GOT3 (cell line): ENCODE data around the gene PID1.

Experiments
- DNase-seq: peaks from one replicate; lab custom pipeline; 2025; ENCODE audit warnings: mixed read lengths; lab: John Stamatoyannopoulos, UW

PID1 gene

GRCh38 chr2:229261076-229261475 is 10.0 kb downstream of the PID1 start:
- DNase-seq: no peak

DNA sequence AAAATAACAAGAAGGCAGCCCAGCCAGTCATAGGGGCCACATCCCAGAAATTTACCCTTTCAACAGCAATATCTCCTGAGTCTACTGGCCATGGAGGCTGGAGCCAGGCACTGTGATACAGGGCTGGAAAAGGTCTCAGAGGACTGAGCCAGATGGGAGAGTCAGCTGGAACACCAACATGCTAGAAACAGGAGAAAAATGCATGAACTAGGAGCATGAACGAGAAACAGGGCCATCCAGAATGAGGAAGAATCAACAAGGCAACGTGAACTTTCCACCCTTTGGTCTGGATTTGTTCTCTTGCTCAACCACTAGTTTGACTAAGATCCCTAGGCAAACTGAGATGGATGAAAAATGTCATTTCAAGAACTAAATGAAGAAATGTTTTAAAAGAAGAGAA is 13.1 kb downstream of the PID1 start:
- no peak for DNase-seq

- no peak for DNase-seq
Observed at GRCh38 chr2:229256376-229256775, 14.7 kb downstream of the PID1 start.

- DNase-seq: no peak
Observed at GRCh38 chr2:229254206-229254605, 16.9 kb downstream of the PID1 start.

DNA sequence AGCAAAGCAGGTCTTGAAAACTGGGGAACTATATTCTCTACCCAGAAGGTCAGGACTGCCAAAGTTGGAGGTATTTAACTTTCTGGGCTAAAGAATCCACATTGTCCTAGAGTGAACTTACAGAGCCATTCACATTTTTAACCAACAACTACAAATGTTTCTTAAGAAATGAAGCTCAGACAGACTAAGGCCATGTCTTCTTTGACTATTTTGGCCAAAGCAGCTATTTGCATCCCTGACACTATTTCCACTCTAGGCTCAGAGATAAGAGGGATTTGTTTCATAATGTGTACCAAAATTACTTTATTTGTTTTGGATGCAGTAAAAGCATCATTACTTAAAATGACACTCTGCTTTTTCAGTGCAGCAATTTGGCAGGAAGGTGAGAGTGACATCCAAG is 18.1 kb downstream of the PID1 start:
- DNase-seq: no peak

GRCh38 chr2:229252280-229252679 is 18.8 kb downstream of the PID1 start:
- DNase-seq: no peak

GRCh38 chr2:229249536-229249935 is 21.6 kb downstream of the PID1 start:
- no peak for DNase-seq

DNA sequence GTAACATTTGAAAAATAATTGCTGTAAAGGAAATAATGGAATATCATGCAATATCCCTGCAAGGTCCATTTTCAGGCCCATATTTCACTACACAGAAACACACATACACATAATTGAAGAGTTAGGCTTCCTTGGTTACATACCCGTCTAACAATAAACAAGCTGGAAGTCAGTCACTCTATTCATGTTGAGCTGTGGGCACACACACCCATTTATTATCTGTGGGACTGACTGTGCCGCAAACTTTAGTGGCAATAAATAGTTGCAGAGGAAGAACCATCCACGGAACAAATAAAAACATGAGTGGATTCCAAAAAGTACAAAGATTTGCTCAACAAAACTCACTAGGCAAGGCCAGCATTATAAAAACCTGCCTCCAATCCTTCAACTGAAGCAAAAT is 24.8 kb downstream of the PID1 start:
- no peak for DNase-seq

- no peak for DNase-seq
Observed at GRCh38 chr2:229244975-229245374, 26.1 kb downstream of the PID1 start.

- no peak for DNase-seq
Observed at GRCh38 chr2:229243890-229244560, 27.1 kb downstream of the PID1 start.

- DNase-seq: no peak
Observed at GRCh38 chr2:229240984-229241491, 30.0 kb downstream of the PID1 start.

GRCh38 chr2:229239021-229239420 is 32.1 kb downstream of the PID1 start:
- no peak for DNase-seq

DNA sequence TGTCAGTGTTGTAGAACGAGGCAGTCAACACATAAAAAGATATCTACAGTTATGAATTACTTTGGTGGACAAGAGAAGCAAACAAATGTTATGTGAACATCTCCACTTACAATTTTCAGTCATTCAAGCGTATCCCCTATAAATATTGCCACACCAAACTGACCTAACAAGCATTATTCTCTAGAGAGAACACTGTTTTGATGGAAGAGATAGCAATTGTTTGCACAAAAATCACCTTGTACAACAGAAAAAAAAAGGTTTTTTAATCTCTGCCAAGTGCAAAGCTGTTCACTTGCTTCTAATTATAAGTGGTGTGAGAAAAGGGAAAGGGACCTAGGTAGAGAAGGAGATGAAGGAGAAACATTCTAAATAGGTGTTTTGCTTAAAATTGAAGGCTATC is 33.8 kb downstream of the PID1 start:
- DNase-seq: no peak

DNA sequence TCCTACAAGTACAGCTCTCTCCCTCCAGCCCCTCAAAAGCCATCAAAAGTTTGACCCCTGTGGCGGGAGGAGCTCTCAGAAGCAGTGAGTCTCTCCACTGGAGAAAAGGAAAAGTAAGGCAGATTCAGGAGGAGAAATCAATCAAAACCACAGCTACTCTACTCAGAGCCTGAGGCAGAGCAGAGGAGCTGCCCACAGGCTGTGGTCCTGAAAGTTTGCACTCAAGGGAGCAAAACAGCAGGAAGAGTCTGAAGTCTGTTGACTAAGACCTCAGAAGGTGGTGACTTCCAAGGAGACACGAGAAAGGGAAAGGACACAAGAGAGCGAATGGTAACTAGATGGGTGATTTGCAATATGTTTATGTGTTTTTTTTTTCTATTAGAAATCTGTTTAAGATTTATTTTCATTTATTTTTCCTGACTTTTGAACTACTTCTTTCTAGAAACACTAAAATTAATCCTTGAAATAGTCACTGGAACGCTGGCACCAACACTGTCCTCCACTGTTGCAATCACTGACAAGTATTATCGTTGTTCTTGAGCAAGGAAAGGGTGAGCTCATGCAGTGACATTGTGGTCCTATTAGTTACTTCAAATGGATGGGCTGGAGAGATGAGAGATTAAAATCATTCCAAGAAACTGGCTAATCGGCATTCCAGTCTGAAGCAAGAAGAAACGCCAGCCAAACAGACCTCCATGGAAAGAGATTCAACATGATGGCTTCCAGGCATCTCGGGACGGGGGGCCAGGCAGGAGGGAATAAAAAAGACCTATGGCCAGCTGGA is 35.8 kb downstream of the PID1 start:
- DNase-seq: no peak

- no peak for DNase-seq
Observed at GRCh38 chr2:229231885-229232284, 39.2 kb downstream of the PID1 start.

DNA sequence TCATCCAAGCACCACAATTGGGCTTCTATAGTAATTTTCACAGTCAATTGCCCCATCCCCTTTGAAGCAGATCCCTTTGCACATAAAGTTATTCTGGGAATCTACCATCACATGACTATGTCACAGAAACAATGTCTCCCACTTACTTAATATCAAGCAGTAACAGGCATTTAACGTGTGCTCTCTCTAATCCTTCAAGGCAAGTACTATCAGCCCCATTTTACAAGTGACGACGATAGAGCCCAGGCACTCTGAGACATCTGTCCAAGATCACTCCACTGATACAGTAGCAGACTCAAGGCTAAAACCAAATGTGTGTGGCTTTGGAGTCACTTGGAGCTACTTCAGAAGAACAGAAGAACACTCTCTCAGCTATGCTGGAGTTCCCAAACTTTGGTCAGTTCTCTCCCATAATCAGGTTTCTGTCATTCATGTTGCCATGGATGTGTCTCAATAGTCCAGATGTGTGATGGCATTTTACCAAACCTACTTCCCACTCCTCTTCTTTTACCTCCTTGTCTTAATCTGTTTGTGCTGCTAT is 39.7 kb downstream of the PID1 start:
- DNase-seq: no peak

DNA sequence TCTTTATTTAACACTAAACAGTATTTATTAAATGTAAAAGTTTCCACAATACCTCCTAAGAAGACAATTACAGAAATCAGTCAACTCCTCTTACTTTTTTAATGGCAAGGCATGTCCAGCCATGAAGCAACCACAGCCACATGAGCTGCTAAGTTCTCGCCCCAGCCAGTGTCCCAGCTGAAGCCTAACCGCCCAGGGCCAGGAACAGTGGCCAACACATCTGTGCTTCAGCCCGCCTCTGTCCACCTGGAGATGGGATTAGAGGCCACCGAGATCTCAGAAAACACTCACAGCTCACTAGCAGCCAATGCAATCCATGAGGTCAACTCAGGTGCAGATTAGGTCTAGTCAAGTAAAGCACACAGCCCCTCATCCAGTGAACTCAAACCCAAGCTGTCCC is 40.2 kb downstream of the PID1 start:
- DNase-seq: no peak

DNA sequence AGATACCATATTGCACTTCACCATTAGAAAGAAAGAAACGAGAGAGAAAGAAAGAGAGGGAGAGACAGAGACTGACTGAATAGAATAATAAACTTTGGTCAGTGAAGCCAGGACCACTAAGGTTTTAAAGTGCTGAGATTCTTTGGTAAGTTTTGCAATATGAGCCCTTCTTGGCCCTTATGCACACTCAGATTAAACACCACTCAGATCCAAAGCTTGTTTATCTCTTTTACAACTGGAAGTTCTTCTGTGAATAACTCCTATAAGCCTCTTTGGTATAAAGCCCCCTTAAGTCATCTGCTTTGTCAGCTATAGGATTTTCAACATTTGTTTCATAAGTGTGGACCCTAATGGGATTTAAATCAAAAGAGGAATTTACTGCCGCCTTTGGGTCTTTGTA is 40.8 kb downstream of the PID1 start:
- no peak for DNase-seq

GRCh38 chr2:229226382-229226781 is 44.7 kb downstream of the PID1 start:
- DNase-seq: no peak

DNA sequence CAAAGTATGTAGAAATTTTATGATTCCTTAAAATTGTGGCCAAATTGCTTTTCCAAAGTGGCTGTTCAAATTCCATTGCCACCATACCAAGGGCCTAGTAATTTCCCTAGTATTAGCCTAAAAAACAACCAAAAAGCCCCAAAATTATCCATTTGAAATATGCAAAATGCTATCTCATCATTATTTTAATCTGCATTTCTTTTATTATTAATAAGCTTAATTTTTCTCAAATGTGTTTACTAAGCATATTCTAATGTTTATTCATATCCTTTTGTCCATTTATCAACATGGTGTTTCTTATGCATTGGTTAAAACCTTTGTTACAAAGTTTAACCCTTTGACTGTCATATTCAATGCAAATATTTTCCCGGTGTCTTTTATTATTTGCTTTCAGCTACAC is 48.0 kb downstream of the PID1 start:
- no peak for DNase-seq

DNA sequence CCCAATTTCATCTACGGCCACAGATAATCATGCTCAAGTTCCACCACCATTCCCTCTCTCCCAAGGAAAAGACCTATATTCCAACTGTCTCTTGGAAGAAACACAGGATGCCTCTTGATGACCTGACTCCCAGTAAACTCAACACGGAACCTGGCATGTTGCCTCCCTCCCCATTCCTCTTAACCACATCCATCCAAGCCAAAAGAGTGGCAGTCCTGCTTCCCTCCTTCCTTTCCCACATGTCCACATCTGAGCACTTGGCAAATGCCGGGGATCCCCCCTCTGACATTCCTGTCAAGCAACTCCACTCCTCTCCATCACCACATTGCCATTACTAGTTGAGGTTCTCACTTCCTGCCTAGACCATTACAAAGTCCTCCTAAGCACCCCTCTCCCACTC is 49.4 kb downstream of the PID1 start:
- DNase-seq: no peak

DNA sequence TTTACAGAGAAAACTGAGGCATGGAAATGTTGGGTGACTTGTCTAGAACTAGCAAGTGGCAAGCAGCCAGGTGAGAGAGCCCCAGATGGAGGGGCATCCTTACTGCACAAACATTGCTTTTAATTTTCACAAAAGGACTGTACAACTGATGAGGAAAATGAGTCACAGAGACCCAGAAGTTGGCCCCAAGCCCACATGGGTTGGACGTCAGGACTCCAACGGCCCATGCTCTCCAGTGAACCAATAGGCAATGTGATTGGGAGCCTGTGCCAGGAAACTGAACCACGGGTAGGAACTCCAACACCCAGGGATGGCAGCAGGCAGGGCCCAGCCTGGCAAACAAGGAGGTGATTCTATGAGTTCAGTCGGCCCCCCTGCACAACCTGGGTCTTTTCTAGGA is 50.8 kb downstream of the PID1 start:
- DNase-seq: no peak

- no peak for DNase-seq
Observed at GRCh38 chr2:229218329-229218921, 52.7 kb downstream of the PID1 start.
